Measurements from ENCODE around the gene SYNPO2L. TPM values are rescaled to one million over a fixed set of nuclear protein-coding genes. Genes with fewer than 3 reads are reported as not detected.

SYNPO2L gene
- total and polyA plus RNA-seq, 9 donors: 0.07 to 0.61 (median 0.15) TPM; not detected in 4

DNA sequence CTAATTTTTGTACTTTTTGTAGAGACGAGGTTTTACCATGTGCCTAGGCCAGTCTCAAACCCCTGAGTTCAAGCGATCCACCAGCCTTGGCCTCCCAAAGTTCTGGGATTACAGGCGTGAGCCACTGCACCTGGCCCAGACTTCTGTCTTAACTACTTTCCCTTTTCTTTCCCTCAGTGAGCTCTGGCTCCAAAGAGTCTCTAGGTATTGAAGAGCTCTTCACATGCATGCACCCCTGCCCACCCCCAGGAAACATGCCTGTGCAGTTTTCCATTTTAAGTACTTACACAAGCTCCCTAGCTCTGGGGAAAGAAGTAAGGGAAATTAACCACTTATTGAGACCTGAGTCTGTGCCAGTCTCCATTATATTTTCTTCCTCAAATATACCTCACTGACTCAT lies 16.5 kb downstream of the SYNPO2L start:
- no peak for DNase-seq
- no peaks in the 10 kb centered on the region for H3K9me3 ChIP-seq
- no peaks in the 10 kb centered on the region for H3K36me3 ChIP-seq
- no peaks in the 10 kb centered on the region for H3K27me3 ChIP-seq
- no peak overlapping the region for H3K4me3 ChIP-seq
- no peak overlapping the region for H3K27ac ChIP-seq
- WGBS, 3 donors: 76 to 83% (median 79%) methylated on average over 3 of the region's 3 CpGs
- TF ChIP-seq EP300 (IDR thresholded peaks at IDR 0.05): no peak
- no peak for TF ChIP-seq POLR2A (IDR thresholded peaks at IDR 0.05)
- TF ChIP-seq CTCF (IDR thresholded peaks at IDR 0.05): no peak
- intact Hi-C loops (cut with DNase I): no loop called here
- H3K4me1 ChIP-seq (ENCODE audit: insufficient read depth): no peaks in the 10 kb centered on the region

DNA sequence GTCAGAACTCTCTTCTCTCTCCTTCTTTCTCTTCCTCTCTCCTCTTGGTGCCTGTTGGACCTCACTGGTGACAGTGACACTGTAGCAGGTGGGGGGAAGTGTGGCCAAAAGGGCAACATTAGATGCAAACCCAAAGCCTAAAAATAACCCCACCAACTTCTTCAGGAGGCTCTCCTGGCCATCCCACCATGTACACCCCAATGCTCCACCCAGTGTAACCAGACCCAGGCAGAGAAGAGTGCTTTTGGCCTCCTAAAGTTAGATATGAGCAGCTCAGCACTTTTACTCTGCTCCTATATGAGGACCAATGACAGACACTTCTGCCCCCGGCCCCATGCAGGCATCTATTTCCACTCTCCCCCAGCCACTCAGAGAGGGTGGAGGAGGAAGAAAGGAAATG lies 20.0 kb downstream of the SYNPO2L start:
- Histone ChIP-seq H3K9me3 (no peaks in the 10 kb centered on the region), H3K4me1 (ENCODE audit: insufficient read depth) (no peaks in the 10 kb centered on the region), H3K27me3 (no peaks in the 10 kb centered on the region), H3K27ac (no peak overlapping the region), H3K4me3 (no peak overlapping the region), H3K36me3 (no peaks in the 10 kb centered on the region)
- WGBS, 3 donors: 47 to 65% (median 59%) methylated on average over 1 of the region's 1 CpG
- DNase-seq: no peak
- TF ChIP-seq EP300 (IDR thresholded peaks at IDR 0.05) (no peak), CTCF (IDR thresholded peaks at IDR 0.05) (no peak), POLR2A (IDR thresholded peaks at IDR 0.05) (no peak)
- intact Hi-C loops (cut with DNase I): no loop called here

- TF ChIP-seq EP300 (IDR thresholded peaks at IDR 0.05) (no peak), POLR2A (IDR thresholded peaks at IDR 0.05) (no peak), CTCF (IDR thresholded peaks at IDR 0.05) (no peak)
- intact Hi-C loops (cut with DNase I): loop anchor here in 1 of 4 donors (5.0 kb wide), 1 partner anchor 97 kb away; no protein-coding TSS in a partner anchor
- Histone ChIP-seq H3K27ac (no peak overlapping the region), H3K4me1 (ENCODE audit: insufficient read depth) (no peaks in the 10 kb centered on the region), H3K4me3 (no peak overlapping the region), H3K9me3 (no peaks in the 10 kb centered on the region), H3K27me3 (no peaks in the 10 kb centered on the region), H3K36me3 (no peaks in the 10 kb centered on the region)
- 20 to 47% (median 21%) methylated on average over 5 of the region's 5 CpGs for WGBS, 3 donors
- no peak for DNase-seq
Measured at GRCh38 chr10:73634421-73634820, 21.4 kb downstream of the SYNPO2L start.

DNA sequence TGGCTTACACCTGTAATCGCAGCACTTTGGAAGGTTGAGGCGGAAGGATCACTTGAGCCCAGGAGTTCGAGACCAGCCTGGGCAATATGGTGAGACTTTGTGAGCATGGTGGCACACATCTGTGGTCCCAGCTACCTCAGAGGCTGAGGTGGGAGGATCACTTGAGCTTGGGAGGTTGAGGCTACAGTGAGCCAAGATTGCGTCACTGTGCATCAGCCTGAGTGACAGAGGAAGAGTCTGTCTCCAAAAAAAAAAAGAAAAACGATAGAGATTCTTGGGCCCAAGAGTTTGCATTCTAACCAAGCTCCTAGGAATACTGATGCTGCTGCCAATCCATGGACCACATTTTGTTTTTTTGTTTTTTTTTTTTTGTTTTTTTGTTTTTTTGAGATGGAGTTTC lies 26.7 kb downstream of the SYNPO2L start:
- TF ChIP-seq EP300 (IDR thresholded peaks at IDR 0.05) (no peak), CTCF (IDR thresholded peaks at IDR 0.05) (no peak), POLR2A (IDR thresholded peaks at IDR 0.05) (no peak)
- H3K36me3 ChIP-seq: no peaks in the 10 kb centered on the region
- peaks cover 2% of the 10 kb centered on the region for H3K4me1 ChIP-seq (ENCODE audit: insufficient read depth)
- H3K27me3 ChIP-seq: no peaks in the 10 kb centered on the region
- 91 to 95% (median 92%) methylated on average over 5 of the region's 5 CpGs for WGBS, 3 donors
- H3K9me3 ChIP-seq: no peaks in the 10 kb centered on the region
- no peak overlapping the region for H3K27ac ChIP-seq
- no peak overlapping the region for H3K4me3 ChIP-seq
- intact Hi-C loops (cut with DNase I): no loop called here
- no peak for DNase-seq

Data from ovary (tissue), 9 donors.